CD4-positive, alpha-beta T cell treated with Interleukin-6 for 4 hours (primary cell): ENCODE results near the gene AKR7A3.

Experiments
- DNase-seq: peaks from one replicate; pipeline ENCODE4 v3.0.0-alpha.2; 2020; ENCODE audit warnings: mixed read lengths

Gene AKR7A3

GRCh38 chr1:19288324-19289241 lies at the start of gene AKR7A3:
Gene AKR7A3 (minus strand): TSS chr1:19288770. CDS start chr1:19288709, 61 bp downstream.
- DNase-seq: peak; percentile 75

DNA sequence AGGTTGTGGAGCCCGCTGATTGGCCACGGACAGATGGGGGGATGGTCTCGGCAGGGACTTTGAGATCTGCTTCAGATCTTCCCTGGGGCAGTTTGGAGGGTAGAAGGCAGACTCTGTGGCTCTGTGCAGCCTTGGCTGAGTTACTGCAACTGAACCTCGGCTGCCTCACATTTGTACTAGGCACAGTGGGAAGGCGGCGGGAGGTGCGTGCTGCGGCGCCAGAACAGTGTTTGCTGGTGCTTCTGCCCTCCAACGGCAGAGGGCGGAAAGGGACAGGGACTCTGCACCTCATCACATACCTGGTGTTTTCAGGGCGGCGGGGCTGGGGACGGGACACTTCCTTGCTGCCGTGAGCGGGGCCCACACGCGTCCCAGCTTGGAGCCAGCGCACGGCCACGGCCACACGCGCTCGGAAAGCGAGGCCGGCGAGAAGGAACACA lies 49.8 kb upstream of the AKR7A3 start:
- DNase-seq: no peak

DNA sequence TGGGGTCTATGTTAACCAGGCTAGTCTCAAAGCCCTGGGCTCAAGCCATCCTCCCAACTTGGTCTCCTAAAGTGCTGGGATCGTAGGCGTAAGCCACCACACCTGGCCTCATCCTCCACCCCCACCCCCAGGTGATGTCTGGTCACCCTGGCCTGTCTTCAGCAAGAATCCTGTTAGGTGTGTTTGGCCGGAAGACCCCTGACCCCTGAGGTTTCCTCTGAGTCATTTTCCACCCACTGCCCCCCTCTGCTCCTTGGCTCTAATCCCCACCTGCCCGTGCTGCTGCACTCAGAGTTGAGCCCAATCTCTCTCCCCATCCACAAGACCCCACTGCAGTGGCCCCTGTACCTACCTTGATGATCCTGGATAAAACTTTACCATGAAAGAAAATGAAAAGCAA lies 48.7 kb upstream of the AKR7A3 start:
- DNase-seq: no peak

DNA sequence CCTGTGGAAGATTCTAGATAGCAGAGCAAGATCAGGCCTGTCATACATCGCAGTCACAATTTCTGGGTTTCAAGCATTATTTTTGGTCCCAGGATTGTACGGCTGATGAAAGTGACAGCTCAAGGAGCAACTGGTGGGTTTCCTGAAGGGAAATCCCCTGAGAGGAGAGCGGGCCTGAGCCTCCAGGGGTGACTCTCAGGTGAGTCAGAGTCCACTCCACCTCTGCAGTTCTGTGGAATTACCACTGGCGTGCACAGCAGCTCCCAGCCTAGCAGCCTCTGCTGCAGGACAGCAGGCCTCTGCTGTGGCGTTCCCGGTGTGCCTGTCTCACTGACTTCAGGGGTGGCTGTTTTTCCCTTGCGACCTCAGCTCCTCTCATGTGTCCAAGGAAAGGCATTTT lies 48.0 kb upstream of the AKR7A3 start:
- DNase-seq: no peak

DNA sequence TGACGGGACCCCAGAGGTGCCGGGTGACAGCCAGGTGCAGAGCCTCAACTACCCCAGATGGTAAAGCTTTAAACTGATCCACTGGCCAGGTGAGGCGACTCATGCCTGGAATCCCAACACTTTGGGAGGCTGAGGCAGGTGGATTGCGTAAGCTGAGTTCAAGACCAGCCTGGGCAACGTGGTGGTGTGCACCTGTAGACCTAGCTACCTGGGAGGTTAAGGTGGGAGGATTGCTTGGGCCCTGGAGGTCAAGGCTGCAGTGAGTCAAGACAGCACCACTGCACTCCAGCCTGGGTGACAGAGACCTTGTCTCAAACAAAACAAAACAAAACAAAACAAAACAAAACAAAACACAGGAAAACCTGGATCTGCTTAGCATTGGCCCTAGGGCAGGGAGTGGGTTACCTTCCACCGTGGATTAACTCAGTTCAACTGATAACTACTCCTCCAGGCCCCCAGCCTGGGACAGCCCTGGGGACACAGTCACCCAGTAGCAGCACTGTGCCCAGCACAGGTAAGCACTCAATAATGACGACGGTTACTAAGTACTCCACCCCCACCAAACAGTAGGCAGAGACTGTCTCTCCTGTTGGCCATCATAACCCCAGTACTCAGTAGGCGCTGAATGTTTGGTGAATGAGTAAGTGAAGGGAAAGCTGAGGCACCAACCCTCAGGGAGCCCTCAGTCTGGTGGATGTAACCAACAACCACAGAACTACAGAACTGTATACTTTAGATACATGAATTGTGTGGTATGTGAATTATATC lies 45.2 kb upstream of the AKR7A3 start:
- no peak for DNase-seq

- DNase-seq: no peak
Measured at GRCh38 chr1:19332832-19333231, 44.3 kb upstream of the AKR7A3 start.

DNA sequence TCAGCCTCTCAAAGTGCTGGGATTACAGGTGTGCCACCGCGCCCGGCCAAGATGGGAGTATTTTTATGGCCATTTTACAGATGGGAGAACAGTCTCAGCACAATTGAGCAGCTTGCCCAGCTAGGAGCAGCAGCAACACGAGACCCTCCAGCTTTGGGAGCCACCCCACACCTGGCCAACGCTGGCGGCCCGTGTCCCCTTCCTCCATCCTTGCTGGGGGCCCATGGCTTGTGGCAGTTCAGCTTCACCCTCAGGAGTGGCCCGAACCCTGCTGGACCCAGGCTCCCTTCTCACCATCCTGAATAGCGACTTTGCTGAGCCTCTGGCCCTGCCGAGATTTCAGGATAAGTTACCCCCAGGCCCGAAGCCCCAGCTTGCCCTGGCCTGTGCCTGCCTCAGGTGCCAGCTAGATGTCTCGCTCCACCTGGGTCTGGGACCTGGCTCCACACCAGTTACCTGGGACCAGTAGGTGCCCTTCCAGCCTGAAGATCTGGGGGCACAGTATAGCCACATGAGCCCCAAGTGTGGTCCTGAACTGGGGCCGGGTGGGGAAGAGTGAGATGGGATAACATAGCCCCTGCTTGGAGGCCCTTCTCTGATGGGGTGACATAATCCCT lies 42.8 kb upstream of the AKR7A3 start:
- DNase-seq: no peak

DNA sequence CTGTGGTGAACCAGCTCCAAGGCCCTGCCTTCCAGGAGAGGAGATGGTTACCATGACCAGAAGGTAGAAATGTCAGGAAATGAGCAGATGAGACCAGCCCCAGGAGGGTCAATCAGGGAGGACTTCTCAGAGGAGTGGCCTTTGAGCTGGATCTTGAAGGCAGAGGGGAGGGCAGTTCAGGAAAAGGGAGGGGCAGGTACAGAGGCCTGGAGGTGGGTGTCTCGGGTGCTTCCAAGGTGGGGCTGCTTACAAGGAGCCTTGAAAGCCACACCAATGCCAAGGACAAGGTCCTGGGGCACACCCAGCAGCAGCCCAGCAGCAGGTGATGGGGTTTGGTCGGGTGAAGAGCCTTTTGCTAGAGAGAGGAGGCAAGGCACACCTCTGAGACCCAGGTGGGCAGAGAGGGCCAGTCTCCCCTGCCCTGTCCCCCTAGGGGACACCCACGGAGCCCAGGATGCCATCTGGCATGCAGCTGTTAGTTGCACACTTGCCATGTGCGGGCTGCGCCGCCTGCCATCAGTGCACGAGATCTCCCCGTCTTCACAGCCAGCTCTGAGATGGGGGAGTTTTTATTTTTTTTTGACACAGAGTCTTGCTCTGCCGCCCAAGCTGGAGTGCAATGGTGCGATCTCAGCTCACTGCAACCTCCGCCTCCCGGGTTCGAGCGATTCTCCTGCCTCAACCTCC lies 42.0 kb upstream of the AKR7A3 start:
- no peak for DNase-seq

GRCh38 chr1:19329611-19330010 lies 41.0 kb upstream of the AKR7A3 start:
- no peak for DNase-seq

DNA sequence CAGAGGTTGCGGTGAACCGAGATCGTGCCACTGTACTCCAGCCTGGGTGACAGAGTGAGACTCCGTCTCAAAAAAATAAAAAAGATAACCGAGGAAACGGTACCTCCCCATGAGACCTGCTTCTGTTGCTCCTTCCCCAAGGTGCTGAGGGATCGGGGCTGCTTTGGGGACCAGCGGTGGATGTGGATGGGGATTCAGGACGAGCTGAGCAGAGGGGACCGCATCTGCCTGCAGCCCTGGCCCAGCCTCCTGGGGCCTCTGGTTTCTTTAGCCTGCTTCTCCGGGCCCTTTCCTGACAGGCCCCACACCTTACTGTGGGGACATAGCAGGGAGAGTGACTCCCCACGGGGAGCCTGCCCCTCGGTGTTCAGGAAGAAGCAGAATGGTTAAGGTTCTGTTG lies 40.6 kb upstream of the AKR7A3 start:
- no peak for DNase-seq

GRCh38 chr1:19328486-19328885 lies 39.9 kb upstream of the AKR7A3 start:
- no peak for DNase-seq

- DNase-seq: no peak
Measured at GRCh38 chr1:19327736-19328135, 39.2 kb upstream of the AKR7A3 start.

DNA sequence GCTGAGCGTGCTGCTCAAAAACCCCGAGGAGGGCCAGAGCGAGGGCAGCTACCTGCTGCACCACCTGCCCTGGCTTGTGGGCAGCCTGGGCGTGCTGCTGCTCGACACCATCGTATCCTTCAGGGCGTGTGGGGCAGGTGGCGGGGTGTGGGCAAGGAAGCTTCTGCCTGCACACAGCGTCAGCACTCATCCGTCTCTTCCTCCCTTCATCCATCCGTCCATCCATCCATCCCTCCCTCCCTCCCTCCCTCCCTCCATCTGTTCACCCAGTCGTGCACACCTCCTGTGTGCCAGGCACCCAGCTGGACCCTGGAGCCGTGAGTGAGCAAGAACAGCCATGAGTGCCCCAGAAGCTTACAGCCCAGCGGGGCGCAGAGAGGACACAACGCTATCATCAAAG lies 38.7 kb upstream of the AKR7A3 start:
- DNase-seq: no peak

DNA sequence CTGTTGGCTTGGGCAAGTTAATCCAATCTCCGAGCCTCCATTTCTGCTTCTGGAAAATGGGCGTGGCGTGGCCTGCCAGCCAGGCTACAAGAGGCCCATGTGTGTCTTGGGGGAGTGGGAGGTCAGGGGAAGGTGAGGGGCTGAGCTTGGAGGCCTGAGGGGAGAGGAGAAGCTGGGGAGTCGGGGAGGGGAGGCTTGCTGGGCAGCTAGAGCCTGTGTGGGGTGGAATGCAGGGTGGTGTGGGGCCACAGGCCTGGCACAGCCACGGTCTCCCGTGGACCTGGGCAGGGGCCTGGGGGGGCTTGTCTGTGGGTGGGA lies 38.1 kb upstream of the AKR7A3 start:
- DNase-seq: no peak

DNA sequence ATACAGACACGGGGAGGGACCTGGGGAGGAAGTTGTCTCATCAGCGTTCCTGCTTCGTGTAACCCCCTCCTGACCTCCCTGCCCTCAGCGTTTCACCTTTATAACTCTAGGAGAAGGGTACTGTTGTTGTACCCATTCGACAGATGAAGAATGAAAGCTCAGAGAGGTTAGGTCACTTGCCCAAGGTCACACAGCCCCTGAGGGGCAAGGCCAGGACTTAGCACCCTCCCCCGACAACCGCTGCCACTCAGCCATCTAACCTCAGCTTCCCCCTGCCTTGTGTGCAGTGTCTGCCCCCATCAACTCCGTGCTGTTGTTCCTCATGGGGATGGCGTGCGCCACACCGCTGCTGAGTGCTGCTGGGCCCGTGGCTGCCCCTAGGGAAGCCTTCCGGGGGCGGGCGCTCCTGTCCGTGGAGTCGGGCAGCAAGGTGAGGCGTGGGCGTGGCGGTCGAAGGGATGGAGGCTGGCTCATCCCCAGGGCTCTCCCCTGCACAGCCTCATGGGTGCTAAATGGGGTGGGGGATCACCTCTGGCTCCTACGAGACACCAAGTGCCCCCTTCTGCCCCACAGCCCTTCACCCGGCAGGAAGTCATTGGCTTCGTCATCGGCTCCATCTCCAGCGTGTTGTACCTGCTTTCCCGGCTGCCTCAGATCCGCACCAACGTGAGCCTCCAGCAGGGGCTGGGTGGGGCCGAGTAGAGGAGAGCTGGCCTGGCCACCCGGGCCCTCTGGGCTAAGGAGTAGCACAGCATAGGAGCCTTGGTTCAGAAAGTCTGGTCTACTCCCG lies 37.6 kb upstream of the AKR7A3 start:
- no peak for DNase-seq

DNA sequence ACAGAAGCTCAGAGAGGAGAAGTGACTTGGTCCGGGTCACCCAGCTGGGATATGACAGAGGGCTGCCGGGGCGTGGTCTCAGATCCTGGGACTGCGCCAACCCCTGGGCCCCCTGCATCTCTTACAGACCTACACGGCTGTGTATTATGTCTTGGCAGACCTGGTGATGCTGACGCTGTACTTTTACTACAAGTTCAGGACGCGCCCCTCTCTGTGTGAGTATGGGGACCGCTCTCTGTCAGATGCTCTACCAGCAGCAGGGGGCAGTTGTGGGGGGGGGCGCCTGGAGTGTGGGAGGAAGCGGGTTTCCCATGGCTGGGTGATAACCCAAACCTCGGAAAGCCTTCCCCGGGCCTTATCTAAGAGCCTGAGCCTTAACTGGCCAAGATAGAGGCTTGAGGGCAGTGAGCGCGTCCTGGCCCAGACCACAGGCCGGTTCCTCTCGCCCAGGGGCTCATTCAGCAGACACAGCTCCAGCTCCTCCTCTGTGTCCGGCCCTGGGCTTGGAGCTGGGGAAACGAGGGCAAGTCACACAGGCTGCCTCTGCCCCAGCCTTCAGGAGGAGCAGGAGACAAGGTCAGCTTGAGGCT lies 36.9 kb upstream of the AKR7A3 start:
- DNase-seq: no peak

- DNase-seq: no peak
Measured at GRCh38 chr1:19324665-19324990, 36.1 kb upstream of the AKR7A3 start.

GRCh38 chr1:19323987-19324664 lies 35.6 kb upstream of the AKR7A3 start:
- DNase-seq: no peak

GRCh38 chr1:19322481-19322880 lies 33.9 kb upstream of the AKR7A3 start:
- no peak for DNase-seq

GRCh38 chr1:19321071-19321470 lies 32.5 kb upstream of the AKR7A3 start:
- DNase-seq: no peak

DNA sequence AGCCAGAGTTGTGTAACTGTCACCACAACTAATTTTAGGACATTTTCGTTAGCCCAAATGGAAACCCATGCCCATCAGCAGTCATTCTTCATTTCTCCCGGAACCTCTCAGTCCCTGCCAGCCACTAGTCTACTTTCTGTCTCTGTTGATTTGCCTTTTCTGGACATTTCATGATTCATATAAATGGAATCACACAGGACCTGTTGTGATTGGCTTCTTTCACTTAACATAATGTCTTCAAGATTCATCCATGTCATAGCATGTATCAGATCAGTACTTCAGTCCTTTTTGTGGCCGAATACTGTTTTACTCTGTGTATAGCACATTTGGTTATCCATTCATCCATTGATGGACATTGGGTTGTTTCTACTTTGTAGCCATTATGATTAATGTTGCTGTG lies 30.6 kb upstream of the AKR7A3 start:
- no peak for DNase-seq
